ENCODE results near the gene CRISPLD2. TPM values are rescaled to one million over a fixed set of nuclear protein-coding genes. Genes with fewer than 3 reads are reported as not detected.

CRISPLD2 gene
- total RNA-seq, 1 donor, result 0.99 TPM

GRCh38 chr16:84816023-84816422 lies 3.8 kb upstream of the CRISPLD2 start:
- no peak for TF ChIP-seq CTCF (IDR thresholded peaks at IDR 0.05; ENCODE audit: insufficient read depth, low read length)
- H3K4me3 ChIP-seq (ENCODE audit: low read depth, low read length), result no peak overlapping the region
- DNase-seq (ENCODE audit: low read depth), result no peak

- DNase-seq (ENCODE audit: low read depth), result no peak
- TF ChIP-seq CTCF (IDR thresholded peaks at IDR 0.05; ENCODE audit: insufficient read depth, low read length), result no peak
- no peak overlapping the region for H3K4me3 ChIP-seq (ENCODE audit: low read depth, low read length)
These were observed 3.3 kb upstream of the CRISPLD2 start for GRCh38 chr16:84816485-84816884.

- TF ChIP-seq CTCF (IDR thresholded peaks at IDR 0.05; ENCODE audit: insufficient read depth, low read length), result no peak
- no peak overlapping the region for H3K4me3 ChIP-seq (ENCODE audit: low read depth, low read length)
- no peak for DNase-seq (ENCODE audit: low read depth)
These were observed 2.6 kb upstream of the CRISPLD2 start for GRCh38 chr16:84817206-84817605.

- H3K4me3 ChIP-seq (ENCODE audit: low read depth, low read length), result no peak overlapping the region
- no peak for TF ChIP-seq CTCF (IDR thresholded peaks at IDR 0.05; ENCODE audit: insufficient read depth, low read length)
- DNase-seq (ENCODE audit: low read depth), result no peak
These were observed 2.2 kb upstream of the CRISPLD2 start for GRCh38 chr16:84817613-84818012.

- no peak for TF ChIP-seq CTCF (IDR thresholded peaks at IDR 0.05; ENCODE audit: insufficient read depth, low read length)
- no peak overlapping the region for H3K4me3 ChIP-seq (ENCODE audit: low read depth, low read length)
- DNase-seq (ENCODE audit: low read depth), result no peak
These were observed 1.7 kb upstream of the CRISPLD2 start for GRCh38 chr16:84818133-84818532.

GRCh38 chr16:84818989-84819643 lies 669 bp upstream of the CRISPLD2 start:
- peak overlapping the region; percentile 55 for H3K4me3 ChIP-seq (ENCODE audit: low read depth, low read length)
- DNase-seq (ENCODE audit: low read depth), result no peak
- TF ChIP-seq CTCF (IDR thresholded peaks at IDR 0.05; ENCODE audit: insufficient read depth, low read length), result no peak

- no peak for DNase-seq (ENCODE audit: low read depth)
- H3K4me3 ChIP-seq (ENCODE audit: low read depth, low read length), result peak overlapping the region; percentile 72
- no peak for TF ChIP-seq CTCF (IDR thresholded peaks at IDR 0.05; ENCODE audit: insufficient read depth, low read length)
These were observed 510 bp downstream of the CRISPLD2 start for GRCh38 chr16:84820305-84820684.
